ENCODE results near the gene LHX3. TPM values are rescaled to one million over a fixed set of nuclear protein-coding genes. Genes with fewer than 3 reads are reported as not detected.

The LHX3 gene
- total and polyA plus RNA-seq, 2 of the 4 experiments (the other 2 are of a cell fraction), result not detected

GRCh38 chr9:136201174-136201573 lies 3.8 kb downstream of the LHX3 start:
- no peak overlapping the region for H3K56ac ChIP-seq (ENCODE audit: extremely low read depth, insufficient read depth, low read length)
- CTCF ChIA-PET, result no interaction called here
- no peak overlapping the region for H4K5ac ChIP-seq (ENCODE audit: low read depth, low read length)
- no peaks in the 10 kb centered on the region for H3K9me1 ChIP-seq (ENCODE audit: insufficient read depth, low read length)
- H2BK5ac ChIP-seq (ENCODE audit: low read depth, low read length, poor library complexity, severe bottlenecking), result no peak overlapping the region
- no peak overlapping the region for H3K9ac ChIP-seq (ENCODE audit: low read depth, low read length)
- 75% methylated on average over 5 of the region's 13 CpGs; no CpG with 5 or more reads in 1 of the 2 experiments for WGBS, 2 experiments (ENCODE audit: extremely low coverage in 2 of 2, insufficient read length in 1 of 2)
- no peak for DNase-seq
- no peak overlapping the region for H4K91ac ChIP-seq (ENCODE audit: insufficient read depth, low read depth, low read length)
- no peak overlapping the region for H2AK9ac ChIP-seq (replicated peaks; ENCODE audit: low read depth, low read length, poor library complexity)
- no peak overlapping the region for H3K14ac ChIP-seq (replicated peaks; ENCODE audit: low read depth, low read length)
- POLR2A ChIA-PET (ENCODE audit: unreplicated experiment), result no interaction called here
- dilution Hi-C loops (cut with HindIII; ENCODE audit: low sequenced_read_pairs, unreplicated experiment) (no loop called here), intact Hi-C loops (cut with micrococcal nuclease) (no loop called here), in situ Hi-C loops (cut with MboI; ENCODE audit: low sequenced_read_pairs) (no loop called here)
- H2BK15ac ChIP-seq (ENCODE audit: low read depth, low read length), result no peak overlapping the region
- H3K27ac ChIP-seq (ENCODE audit: insufficient read depth, low read length), result no peak overlapping the region
- no TSS peak for BruUV-seq (replicated peaks)
- TF ChIP-seq BHLHE40 (IDR thresholded peaks at IDR 0.05; ENCODE audit: low read depth, low read length), result no peak
- TF ChIP-seq, protein P1, sequence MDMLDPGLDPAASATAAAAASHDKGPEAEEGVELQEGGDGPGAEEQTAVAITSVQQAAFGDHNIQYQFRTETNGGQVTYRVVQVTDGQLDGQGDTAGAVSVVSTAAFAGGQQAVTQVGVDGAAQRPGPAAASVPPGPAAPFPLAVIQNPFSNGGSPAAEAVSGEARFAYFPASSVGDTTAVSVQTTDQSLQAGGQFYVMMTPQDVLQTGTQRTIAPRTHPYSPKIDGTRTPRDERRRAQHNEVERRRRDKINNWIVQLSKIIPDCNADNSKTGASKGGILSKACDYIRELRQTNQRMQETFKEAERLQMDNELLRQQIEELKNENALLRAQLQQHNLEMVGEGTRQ (IDR thresholded peaks at IDR 0.05; ENCODE audit: low read depth, low read length), result no peak
- TF ChIP-seq, protein P2, sequence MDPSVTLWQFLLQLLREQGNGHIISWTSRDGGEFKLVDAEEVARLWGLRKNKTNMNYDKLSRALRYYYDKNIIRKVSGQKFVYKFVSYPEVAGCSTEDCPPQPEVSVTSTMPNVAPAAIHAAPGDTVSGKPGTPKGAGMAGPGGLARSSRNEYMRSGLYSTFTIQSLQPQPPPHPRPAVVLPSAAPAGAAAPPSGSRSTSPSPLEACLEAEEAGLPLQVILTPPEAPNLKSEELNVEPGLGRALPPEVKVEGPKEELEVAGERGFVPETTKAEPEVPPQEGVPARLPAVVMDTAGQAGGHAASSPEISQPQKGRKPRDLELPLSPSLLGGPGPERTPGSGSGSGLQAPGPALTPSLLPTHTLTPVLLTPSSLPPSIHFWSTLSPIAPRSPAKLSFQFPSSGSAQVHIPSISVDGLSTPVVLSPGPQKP (IDR thresholded peaks at IDR 0.05; ENCODE audit: borderline replicate concordance, low read depth, low read length), result no peak
- TF ChIP-seq MAFK (IDR thresholded peaks at IDR 0.05; ENCODE audit: low read depth, low read length), result no peak
- no peak for TF ChIP-seq CEBPB (IDR thresholded peaks at IDR 0.05; ENCODE audit: low read depth, low read length)
- TF ChIP-seq NFE2L2 (IDR thresholded peaks at IDR 0.05; ENCODE audit: low read depth, low read length), result no peak
- TF ChIP-seq CTCF (conservative IDR thresholded peaks at IDR 0.05; ENCODE audit: low read depth, low read length), result no peak
- TF ChIP-seq RCOR1 (IDR thresholded peaks at IDR 0.05; ENCODE audit: insufficient replicate concordance, low read length), result no peak
- no peak for TF ChIP-seq FOS (IDR thresholded peaks at IDR 0.05; ENCODE audit: low read depth, low read length)
- TF ChIP-seq MAZ (IDR thresholded peaks at IDR 0.05; ENCODE audit: borderline replicate concordance, low read depth, low read length), result no peak
- no peak for TF ChIP-seq RAD21 (IDR thresholded peaks at IDR 0.05; ENCODE audit: low read length)
- TF ChIP-seq RFX5 (IDR thresholded peaks at IDR 0.05; ENCODE audit: low read depth, low read length), result no peak
- TF ChIP-seq POLR2A (IDR thresholded peaks at IDR 0.05; ENCODE audit: low read depth, low read length), result no peak
- no peak overlapping the region for H2AK5ac ChIP-seq (ENCODE audit: low read depth, low read length)
- peaks cover 78% of the 10 kb centered on the region for H3K27me3 ChIP-seq (ENCODE audit: control insufficient read depth, insufficient read depth, low read length)
- no peak overlapping the region for H3K4me2 ChIP-seq (ENCODE audit: low read depth, low read length)
- H2BK20ac ChIP-seq (ENCODE audit: low read depth, low read length), result no peak overlapping the region
- no peaks in the 10 kb centered on the region for H3K36me3 ChIP-seq (ENCODE audit: control insufficient read depth, insufficient read depth, low read length)
- no peak overlapping the region for H3K18ac ChIP-seq (ENCODE audit: low read depth, low read length)
- no peaks in the 10 kb centered on the region for H3K4me1 ChIP-seq (ENCODE audit: control insufficient read depth, insufficient read depth, low read length)
- H3K4me3 ChIP-seq (ENCODE audit: insufficient read depth, low read depth, low read length), result no peak overlapping the region
- H3K4ac ChIP-seq (ENCODE audit: low read depth, low read length), result no peak overlapping the region
- no peak for ATAC-seq (ENCODE audit: low read depth)
- no peak overlapping the region for H3K23ac ChIP-seq (ENCODE audit: low read depth, low read length)
- peaks cover 27% of the 10 kb centered on the region for H4K20me1 ChIP-seq (ENCODE audit: insufficient read depth, low read length)
- H2AFZ ChIP-seq (replicated peaks; ENCODE audit: low read length, poor library complexity), result no peak overlapping the region
- H4K8ac ChIP-seq (ENCODE audit: low read depth in 2 of 2, low read length in 2 of 2), result no peak overlapping the region
- H2BK120ac ChIP-seq (ENCODE audit: low read depth, low read length), result no peak overlapping the region
- no peaks in the 10 kb centered on the region for H3K79me1 ChIP-seq (ENCODE audit: low read depth in 1 of 2, low read length in 2 of 2)
- peaks cover under 1% of the 10 kb centered on the region; the same call in 1 of the 2 replicates for H3K9me3 ChIP-seq (ENCODE audit: control insufficient read depth, insufficient read depth, low read length)

Measured in IMR-90 (cell line).